Ascending aorta (tissue), 2 donors: ENCODE results near the gene ZBP1. TPM values are rescaled to one million over a fixed set of nuclear protein-coding genes. Genes with fewer than 3 reads are reported as not detected.

Source experiments
- DNase-seq, 2 donors: peaks; one replicate each; pipeline ENCODE4 v3.0.0-alpha.2; 2019; ENCODE audit warnings: low spot score in 2 of 2
- H3K27ac ChIP-seq, 2 donors: fragments of 200-600 bp; sonication (generic); one replicate each; pipeline ENCODE4 v1.5.1; 2016 to 2017; ENCODE audit warnings: mild to moderate bottlenecking in 1 of 2
- H3K27me3 ChIP-seq: fragments of 200-600 bp; sonication (generic); one replicate; pipeline ENCODE4 v1.5.1; 2017
- H3K36me3 ChIP-seq, 2 donors: fragments of 200-600 bp; sonication (generic); one replicate each; pipeline ENCODE4 v1.5.1; 2016
- H3K4me1 ChIP-seq, 2 donors: fragments of 200-600 bp; sonication (generic); one replicate each; pipeline ENCODE4 v1.5.1; 2016 to 2017; ENCODE audit warnings: mild to moderate bottlenecking in 1 of 2
- H3K4me3 ChIP-seq, 2 donors: fragments of 200-600 bp; sonication (generic); one replicate each; pipeline ENCODE4 v1.5.1; 2016 to 2017; ENCODE audit warnings: mild to moderate bottlenecking in 1 of 2
- H3K9me3 ChIP-seq, 2 donors: fragments of 200-600 bp; sonication (generic); one replicate each; pipeline ENCODE4 v1.5.1; 2016
- CTCF ChIP-seq, 3 experiments: fragments of 200-600 bp in 2 of 3; fragments of 450-650 bp in 1 of 3; sonication (generic) in 2 of 3; IDR thresholded peaks; one replicate each; pipeline ENCODE4 v1.5.1; 2016 to 2019; ENCODE audit warnings: antibody characterized with exemption in 3 of 3, mild to moderate bottlenecking in 1 of 3, moderate library complexity in 1 of 3
- intact Hi-C: fragments of 100-400 bp; cut with DNase I; formaldehyde crosslinking; loops from one replicate; pipeline ENCODE4 v1.15.1; 2023
- total RNA-seq: library from RNA; depleted of rRNA; stranded (reverse); fragments of >200 nt; gene quantifications from one replicate; pipeline ENCODE4 v1.1.0, GENCODE V29; 2016

Gene ZBP1
- total RNA-seq, 1 donor from 2014 or later = not detected

GRCh38 chr20:57557926-57558613 is 62.2 kb downstream of the ZBP1 start:
- Histone ChIP-seq H3K9me3 (no peaks in the 10 kb centered on the region), H3K4me3 (no peak overlapping the region), H3K27ac (no peak overlapping the region), H3K4me1 (no peaks in the 10 kb centered on the region), H3K27me3 (no peaks in the 10 kb centered on the region), H3K36me3 (no peaks in the 10 kb centered on the region)
- no peak for TF ChIP-seq CTCF (IDR thresholded peaks at IDR 0.05)
- DNase-seq = no peak
- intact Hi-C loops = no loop called here

GRCh38 chr20:57556980-57557274 is 63.3 kb downstream of the ZBP1 start:
- Histone ChIP-seq H3K36me3 (no peaks in the 10 kb centered on the region), H3K4me3 (no peak overlapping the region), H3K27me3 (no peaks in the 10 kb centered on the region), H3K27ac (no peak overlapping the region), H3K9me3 (no peaks in the 10 kb centered on the region), H3K4me1 (no peaks in the 10 kb centered on the region)
- DNase-seq = no peak
- TF ChIP-seq CTCF (IDR thresholded peaks at IDR 0.05) = no peak
- intact Hi-C loops = no loop called here

- H3K4me1 ChIP-seq = no peaks in the 10 kb centered on the region
- H3K9me3 ChIP-seq = no peaks in the 10 kb centered on the region
- intact Hi-C loops = no loop called here
- no peak for TF ChIP-seq CTCF (IDR thresholded peaks at IDR 0.05)
- no peak for DNase-seq
- no peaks in the 10 kb centered on the region for H3K36me3 ChIP-seq
- H3K4me3 ChIP-seq = no peak overlapping the region
- H3K27me3 ChIP-seq = no peaks in the 10 kb centered on the region
- no peak overlapping the region for H3K27ac ChIP-seq
Measured at GRCh38 chr20:57555457-57556184, 64.6 kb downstream of the ZBP1 start.

Other genes with a start within 250 kb of the ZBP1 start
- 24.6 TPM for gene RBM38, start 229.0 kb downstream of the ZBP1 start, total RNA-seq
- gene CTCFL, start 95.3 kb downstream of the ZBP1 start, total RNA-seq = not detected
- gene PCK1, start 59.3 kb downstream of the ZBP1 start, total RNA-seq = 7.7 TPM
- 56.8 TPM for gene PMEPA1, start 89.6 kb upstream of the ZBP1 start, total RNA-seq